Activated T-helper 2 cell treated with anti-CD3 and anti-CD28 coated beads, Interferon-gamma antibody, Interleukin-2, Interleukin-4, amounts not matched to agents 10 μg/mL and 5 μg/mL and 100 μg/mL, durations not matched to agents 14 hours and 24 hours and 36 hours (primary cell): Measurements from ENCODE around the gene SLC25A12. TPM values are rescaled to one million over a fixed set of nuclear protein-coding genes. Genes with fewer than 3 reads are reported as not detected.
"Not testable (repeated sequence)": the region's sequence is repeated elsewhere in the genome, so short reads cannot be mapped to it uniquely, and the experiment has no call there.

Experiments used
- DNase-seq: peaks from one replicate; pipeline ENCODE4 v3.0.0; 2021; ENCODE audit warnings: low spot score
- H3K27ac Mint-ChIP-seq: one replicate; pipeline ENCODE4 v1.8.0; 2021; ENCODE audit warnings: mixed read lengths
- H3K27me3 Mint-ChIP-seq: one replicate; pipeline ENCODE4 v1.8.0; 2021; ENCODE audit warnings: low read depth, mixed read lengths
- H3K36me3 Mint-ChIP-seq: one replicate; pipeline ENCODE4 v1.8.0; 2021; ENCODE audit warnings: low read depth, mixed read lengths
- H3K4me1 Mint-ChIP-seq: one replicate; pipeline ENCODE4 v1.8.0; 2021; ENCODE audit warnings: low read depth, mixed read lengths
- H3K4me3 Mint-ChIP-seq: one replicate; pipeline ENCODE4 v1.8.0; 2021; ENCODE audit warnings: low read depth, mild to moderate bottlenecking, moderate library complexity, mixed read lengths
- H3K9me3 Mint-ChIP-seq: one replicate; pipeline ENCODE4 v1.8.0; 2021; ENCODE audit warnings: mixed read lengths
- intact Hi-C: fragments of 100-400 bp; cut with micrococcal nuclease; formaldehyde crosslinking; loops from one replicate; pipeline ENCODE4 v1.15.1; 2023
- total RNA-seq: library from RNA; stranded (reverse); gene quantifications from 2 replicates; pipeline ENCODE4 v1.2.3, GENCODE V29; 2022

Gene SLC25A12
- total RNA-seq, 1 donor from 2014 or later, result 27.2 TPM

- H3K4me3 Mint-ChIP-seq, H3K27me3 Mint-ChIP-seq, DNase-seq, H3K27ac Mint-ChIP-seq, H3K4me1 Mint-ChIP-seq, intact Hi-C loops: not testable (repeated sequence)
- peaks cover 18% of the 10 kb centered on the region for H3K9me3 Mint-ChIP-seq
- peaks cover 63% of the 10 kb centered on the region for H3K36me3 Mint-ChIP-seq
Observed at GRCh38 chr2:171758762-171759161, 135.3 kb downstream of the SLC25A12 start.

GRCh38 chr2:171754254-171754939, 139.6 kb downstream of the SLC25A12 start:
- Mint-ChIP-seq H3K27ac (no peak overlapping the region), H3K4me3 (no peak overlapping the region), H3K27me3 (no peaks in the 10 kb centered on the region), H3K4me1 (peaks cover 8% of the 10 kb centered on the region), H3K36me3 (peaks cover 54% of the 10 kb centered on the region), H3K9me3 (peaks cover 13% of the 10 kb centered on the region)
- intact Hi-C loops, result no loop called here
- no peak for DNase-seq

GRCh38 chr2:171747371-171747770, 146.7 kb downstream of the SLC25A12 start:
- H3K27me3 Mint-ChIP-seq, result no peaks in the 10 kb centered on the region
- DNase-seq, result no peak
- H3K4me3 Mint-ChIP-seq, result no peak overlapping the region
- H3K9me3 Mint-ChIP-seq, result no peaks in the 10 kb centered on the region
- H3K27ac Mint-ChIP-seq, result no peak overlapping the region
- H3K4me1 Mint-ChIP-seq, result peaks cover 6% of the 10 kb centered on the region
- peaks cover 56% of the 10 kb centered on the region for H3K36me3 Mint-ChIP-seq
- intact Hi-C loops, result no loop called here

GRCh38 chr2:171745806-171746205, 148.2 kb downstream of the SLC25A12 start:
- peaks cover 66% of the 10 kb centered on the region for H3K36me3 Mint-ChIP-seq
- intact Hi-C loops, result no loop called here
- no peak overlapping the region for H3K4me3 Mint-ChIP-seq
- no peaks in the 10 kb centered on the region for H3K27me3 Mint-ChIP-seq
- no peak for DNase-seq
- no peak overlapping the region for H3K27ac Mint-ChIP-seq
- H3K4me1 Mint-ChIP-seq, result peaks cover 13% of the 10 kb centered on the region
- no peaks in the 10 kb centered on the region for H3K9me3 Mint-ChIP-seq

- Mint-ChIP-seq H3K4me1 (peaks cover 14% of the 10 kb centered on the region), H3K27ac (no peak overlapping the region), H3K36me3 (peaks cover 66% of the 10 kb centered on the region), H3K27me3 (no peaks in the 10 kb centered on the region), H3K9me3 (no peaks in the 10 kb centered on the region), H3K4me3 (no peak overlapping the region)
- intact Hi-C loops, result no loop called here
- no peak for DNase-seq
Observed at GRCh38 chr2:171745141-171745540, 148.9 kb downstream of the SLC25A12 start.

- H3K27ac Mint-ChIP-seq, result no peak overlapping the region
- intact Hi-C loops, result no loop called here
- no peaks in the 10 kb centered on the region for H3K9me3 Mint-ChIP-seq
- H3K4me1 Mint-ChIP-seq, result peaks cover 12% of the 10 kb centered on the region
- H3K36me3 Mint-ChIP-seq, result peaks cover 59% of the 10 kb centered on the region
- no peaks in the 10 kb centered on the region for H3K27me3 Mint-ChIP-seq
- H3K4me3 Mint-ChIP-seq, result no peak overlapping the region
- DNase-seq, result no peak
Observed at GRCh38 chr2:171742760-171743159, 151.3 kb downstream of the SLC25A12 start.

- intact Hi-C loops, result no loop called here
- Mint-ChIP-seq H3K4me3 (no peak overlapping the region), H3K36me3 (peaks cover 57% of the 10 kb centered on the region), H3K27me3 (no peaks in the 10 kb centered on the region), H3K4me1 (peaks cover 12% of the 10 kb centered on the region), H3K27ac (no peak overlapping the region), H3K9me3 (no peaks in the 10 kb centered on the region)
- DNase-seq, result no peak
Observed at GRCh38 chr2:171741189-171741588, 152.9 kb downstream of the SLC25A12 start.

GRCh38 chr2:171735991-171736710, 157.9 kb downstream of the SLC25A12 start:
- Mint-ChIP-seq H3K4me1 (peaks cover 4% of the 10 kb centered on the region), H3K36me3 (peaks cover 61% of the 10 kb centered on the region), H3K27me3 (no peaks in the 10 kb centered on the region), H3K27ac (no peak overlapping the region), H3K9me3 (no peaks in the 10 kb centered on the region), H3K4me3 (no peak overlapping the region)
- DNase-seq, result no peak
- intact Hi-C loops, result no loop called here

Other genes starting within 250 kb of the SLC25A12 start
- gene DYNC1I2, start 206.8 kb downstream of the SLC25A12 start, total RNA-seq, result 65.9 and 69.5 TPM in 2 replicates
- 67.4 and 70.1 TPM in 2 replicates for gene HAT1, start 28.2 kb upstream of the SLC25A12 start, total RNA-seq
- 6.0 and 7.9 TPM in 2 replicates for gene METAP1D, start 105.7 kb upstream of the SLC25A12 start, total RNA-seq
- 0.09 TPM in 1 of 2 replicates, not detected in the other for gene DLX1, start 191.3 kb upstream of the SLC25A12 start, total RNA-seq
- 0.14 TPM in 1 of 2 replicates, not detected in the other for gene DLX2, start 208.7 kb upstream of the SLC25A12 start, total RNA-seq